Liver (tissue), 9 donors: ENCODE results near the gene RPS6KA2. TPM values are rescaled to one million over a fixed set of nuclear protein-coding genes. Genes with fewer than 3 reads are reported as not detected.
A peak's percentile ranks its signal among the peaks of the same experiment; 100 is the strongest.

ENCODE experiments used
- DNase-seq: peaks from one replicate; pipeline ENCODE4 v3.0.0-alpha.2; 2017; ENCODE audit warnings: low spot score
- H3K27ac ChIP-seq, 2 donors: one replicate each; pipeline ENCODE4 v1.7.0; 2013; ENCODE audit warnings: inconsistent platforms in 2 of 2, low read length in 2 of 2, control low read depth in 1 of 2, low read depth in 1 of 2, mild to moderate bottlenecking in 1 of 2
- H3K27me3 ChIP-seq, 4 donors: one replicate each; pipeline versions ENCODE4 v1.6.1 to v1.7.0; 2013; ENCODE audit warnings: low read length in 3 of 4, inconsistent platforms in 1 of 4, mild to moderate bottlenecking in 1 of 4, moderate library complexity in 1 of 4; ENCODE audit not compliant: control insufficient read depth in 4 of 4, insufficient read depth in 4 of 4
- H3K36me3 ChIP-seq, 4 donors: one replicate each; pipeline versions ENCODE4 v1.6.1 to v1.7.0; 2013; ENCODE audit warnings: low read length in 3 of 4, mild to moderate bottlenecking in 3 of 4, low read depth in 1 of 4, moderate library complexity in 1 of 4; ENCODE audit not compliant: control insufficient read depth in 4 of 4, insufficient read depth in 3 of 4
- H3K4me1 ChIP-seq, 4 donors: one replicate each; pipeline versions ENCODE4 v1.6.1 to v1.7.0; 2013; ENCODE audit warnings: low read length in 3 of 4, mild to moderate bottlenecking in 3 of 4, moderate library complexity in 1 of 4; ENCODE audit not compliant: control insufficient read depth in 4 of 4, insufficient read depth in 4 of 4
- H3K4me3 ChIP-seq, 3 donors: one replicate each; pipeline versions ENCODE4 v1.6.1 to v1.7.0; 2013; ENCODE audit warnings: low read length in 3 of 3, control low read depth in 1 of 3, low read depth in 1 of 3, mild to moderate bottlenecking in 1 of 3
- H3K9ac ChIP-seq, 2 donors: one replicate each; pipeline ENCODE4 v1.7.0; 2013; ENCODE audit warnings: low read length in 2 of 2, mild to moderate bottlenecking in 2 of 2, moderate library complexity in 2 of 2, control low read depth in 1 of 2, low read depth in 1 of 2
- H3K9me3 ChIP-seq, 4 donors: one replicate each; pipeline versions ENCODE4 v1.6.1 to v1.7.0; 2013; ENCODE audit warnings: low read length in 3 of 4; ENCODE audit not compliant: control insufficient read depth in 4 of 4
- ATF3 ChIP-seq: IDR thresholded peaks from 2 replicates; pipeline ENCODE4 v1.6.1; 2016; ENCODE audit warnings: antibody characterized with exemption
- FOXA2 ChIP-seq: IDR thresholded peaks from 2 replicates; pipeline ENCODE4 v1.6.1; 2016; ENCODE audit warnings: antibody characterized with exemption
- HNF4G ChIP-seq: IDR thresholded peaks from 2 replicates; pipeline ENCODE4 v1.6.1; 2016; ENCODE audit warnings: antibody characterized with exemption
- MAX ChIP-seq: IDR thresholded peaks from 2 replicates; pipeline ENCODE4 v1.6.1; 2016; ENCODE audit warnings: antibody characterized with exemption
- NR2F2 ChIP-seq: IDR thresholded peaks from 2 replicates; pipeline ENCODE4 v1.6.1; 2016; ENCODE audit warnings: antibody characterized with exemption
- RAD21 ChIP-seq, 2 donors: IDR thresholded peaks; 2 replicates each; pipeline ENCODE4 v1.6.1; 2016; ENCODE audit warnings: antibody characterized with exemption in 2 of 2, mild to moderate bottlenecking in 2 of 2
- REST ChIP-seq: IDR thresholded peaks from 2 replicates; pipeline ENCODE4 v1.6.1; 2016; ENCODE audit warnings: antibody characterized with exemption, mild to moderate bottlenecking
- SP1 ChIP-seq: IDR thresholded peaks from 2 replicates; pipeline ENCODE4 v1.6.1; 2018; ENCODE audit warnings: antibody characterized with exemption, mild to moderate bottlenecking
- TAF1 ChIP-seq: conservative IDR thresholded peaks from 2 replicates; pipeline ENCODE4 v1.6.1; 2016; ENCODE audit warnings: antibody characterized with exemption, mild to moderate bottlenecking
- ZBTB33 ChIP-seq: IDR thresholded peaks from 2 replicates; pipeline ENCODE4 v1.6.1; 2016; ENCODE audit warnings: antibody characterized with exemption
- WGBS: extraction: QIAGEN DNeasy Blood & Tissue Kit; methylation state at CpG from one replicate; pipeline ENCODE4 v1.1.7; 2013; 5-methylcytosine and 5-hydroxymethylcytosine counted together
- polyA plus RNA-seq, 2 donors: library from polyadenylated mRNA; stranded (reverse) in 1 of 2; unstranded in 1 of 2; fragments of 200-250 nt in 1 of 2; fragments of >200 nt in 1 of 2; fragmentation: Nextera tagmentation in 1 of 2; extraction: Ambion mirVana in 1 of 2; gene quantifications; one replicate each; pipeline versions ENCODE4 v1.2.1 to v1.2.3, GENCODE V29; 2013 to 2015
- total RNA-seq, 2 donors: library from RNA; depleted of rRNA; stranded (reverse); fragments of >200 nt; gene quantifications; one replicate each; pipeline ENCODE4 v1.2.3, GENCODE V29; 2014
- donor health status: healthy.
- donor health status: healthy.
- donor health status: healthy.
- donor health status: healthy.
- donor health status: healthy.

RPS6KA2 gene
- total and polyA plus RNA-seq, 4 donors: 2.5 to 9.0 (median 5.0) TPM

DNA sequence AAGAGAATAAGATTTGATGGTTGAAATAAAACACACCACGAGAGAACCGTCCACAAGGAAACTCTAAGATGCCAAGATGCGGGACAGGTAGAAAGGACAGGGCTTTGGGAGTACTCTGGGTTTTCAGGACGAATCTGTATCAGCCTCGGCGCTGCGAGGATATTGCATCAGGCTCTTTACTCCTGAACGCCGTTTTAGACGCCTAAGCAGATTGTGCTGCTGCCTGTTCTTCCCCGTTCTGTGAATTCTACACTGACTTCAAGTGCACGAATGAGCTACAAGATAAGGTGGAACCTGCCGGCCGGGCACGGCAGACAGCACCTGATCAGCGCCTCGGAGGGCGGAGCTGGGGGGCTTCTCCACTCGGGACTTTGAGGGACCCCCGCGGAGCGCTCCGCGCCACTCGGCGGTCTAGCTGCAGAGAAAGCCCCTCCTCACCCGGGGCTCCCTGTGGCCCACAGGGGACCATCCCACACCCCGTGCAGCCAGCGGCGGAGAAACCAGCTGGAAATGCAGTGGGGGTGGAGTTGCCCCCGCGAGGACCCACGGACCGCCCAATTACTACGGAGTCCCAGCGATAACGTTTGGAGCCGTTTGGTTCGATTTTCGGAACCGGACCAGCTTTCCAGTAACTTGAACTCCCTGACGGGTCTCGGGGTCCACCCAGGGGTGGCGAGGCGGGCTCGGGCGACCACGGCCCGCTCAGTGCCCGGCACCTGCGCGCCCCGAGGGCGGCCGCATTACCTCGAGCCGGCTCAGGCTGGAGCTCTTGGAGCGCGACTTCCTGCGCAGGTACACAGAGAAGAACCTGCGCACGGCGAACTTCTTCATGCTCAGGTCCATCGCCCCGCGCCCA lies 646 bp downstream of the RPS6KA2 start:
- Histone ChIP-seq H3K27me3 (peaks cover 0 to 4% (median 0%) of the 10 kb centered on the region in 4 donors), H3K9me3 (no peaks in the 10 kb centered on the region), H3K9ac (peak overlapping the region; percentile 45 to 70), H3K4me1 (peaks cover 0 to 26% (median 19%) of the 10 kb centered on the region in 4 donors), H3K27ac (peak overlapping the region; percentile 52 to 72), H3K36me3 (no peaks in the 10 kb centered on the region), H3K4me3 (peak overlapping the region; percentile 73 to 91 (median 89))
- 3% methylated on average over 66 of the region's 66 CpGs for WGBS
- TF ChIP-seq NR2F2 (no peak), RAD21 (IDR thresholded peaks at IDR 0.05) (peak in 1 of 2 donors; percentile 8)
- no peak for DNase-seq

DNA sequence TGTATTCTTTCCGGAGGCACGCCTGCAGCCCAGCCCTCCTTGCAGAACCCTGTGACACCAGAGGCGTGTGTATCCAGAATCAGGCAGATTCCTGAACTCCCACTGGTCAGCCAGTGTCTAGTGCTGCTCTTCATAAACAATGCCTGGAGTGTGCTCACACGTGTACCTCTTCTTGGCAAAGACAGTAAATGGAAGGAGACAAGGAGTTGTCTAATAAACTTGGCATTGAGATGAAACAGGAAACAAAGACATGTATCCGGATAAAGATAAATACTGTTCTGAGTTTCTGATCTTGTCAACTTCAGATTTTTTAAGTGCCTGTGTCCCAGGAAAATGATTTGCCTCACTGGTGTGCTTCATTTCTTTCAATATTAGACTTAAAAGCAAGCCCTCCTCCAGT lies 1.7 kb downstream of the RPS6KA2 start:
- Histone ChIP-seq H3K27ac (no peak overlapping the region), H3K4me3 (no peak overlapping the region), H3K27me3 (peaks cover 0 to 4% (median 0%) of the 10 kb centered on the region in 4 donors), H3K9me3 (no peaks in the 10 kb centered on the region), H3K9ac (no peak overlapping the region), H3K36me3 (no peaks in the 10 kb centered on the region), H3K4me1 (peaks cover 0 to 27% (median 21%) of the 10 kb centered on the region in 4 donors)
- no peak for DNase-seq
- TF ChIP-seq RAD21 (IDR thresholded peaks at IDR 0.05) (no peak), SP1 (no peak), REST (no peak), TAF1 (no peak), ZBTB33 (no peak)
- WGBS: 74% methylated on average over 5 of the region's 5 CpGs

GRCh38 chr6:166624275-166624674 lies 2.8 kb downstream of the RPS6KA2 start:
- WGBS: 71% methylated on average over 4 of the region's 4 CpGs
- no peak for TF ChIP-seq HNF4G
- TF ChIP-seq FOXA2: no peak
- TF ChIP-seq REST: no peak
- no peak for TF ChIP-seq ATF3
- TF ChIP-seq MAX: no peak
- no peak overlapping the region for H3K4me3 ChIP-seq
- H3K27ac ChIP-seq: no peak overlapping the region
- peaks cover 0 to 29% (median 21%) of the 10 kb centered on the region in 4 donors for H3K4me1 ChIP-seq
- H3K27me3 ChIP-seq: no peaks in the 10 kb centered on the region
- H3K36me3 ChIP-seq: no peaks in the 10 kb centered on the region
- H3K9ac ChIP-seq: no peak overlapping the region
- no peaks in the 10 kb centered on the region for H3K9me3 ChIP-seq
- no peak for DNase-seq
